ENCODE data around the gene CGB1.
"Not testable (repeated sequence)": the region's sequence is repeated elsewhere in the genome, so short reads cannot be mapped to it uniquely, and the experiment has no call there.

CGB1 gene

GRCh38 chr19:49056101-49056901 lies 19.6 kb upstream of the CGB1 start:
- peaks cover 71% of the 10 kb centered on the region for H3K27me3 ChIP-seq

DNA sequence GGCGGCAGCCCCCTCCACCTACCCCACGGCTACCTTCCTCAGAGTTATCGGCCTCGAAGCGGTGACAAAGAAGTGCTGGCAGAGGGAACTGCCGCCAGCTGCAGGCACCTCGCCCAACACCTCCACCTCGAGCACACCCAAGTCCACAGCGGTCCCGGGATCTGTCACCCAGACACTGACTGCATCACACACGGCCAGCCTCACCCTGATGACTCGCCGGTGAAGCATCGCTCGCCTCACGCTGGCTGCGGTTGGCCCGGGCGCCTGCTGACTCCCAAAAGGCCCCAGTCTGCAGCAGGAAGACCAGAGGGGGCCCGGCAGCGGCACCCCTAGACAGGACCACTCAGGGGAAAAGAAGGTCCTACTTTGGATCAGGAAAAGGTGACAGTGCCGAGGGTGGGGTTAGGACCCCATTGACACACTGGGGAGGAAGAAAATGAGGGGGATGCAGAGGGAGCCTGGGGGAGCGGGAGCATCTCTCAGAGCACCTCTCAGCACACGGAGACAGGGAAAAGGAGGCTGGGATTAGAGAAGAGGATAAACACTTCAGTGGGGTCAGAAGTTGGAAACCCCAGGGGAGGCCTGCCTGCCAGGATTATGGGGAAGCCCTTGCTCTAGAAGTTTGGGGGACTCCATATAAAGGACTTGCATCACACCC lies 13.8 kb upstream of the CGB1 start:
- not testable (repeated sequence) for H3K27ac ChIP-seq; H3K4me1 ChIP-seq (ENCODE audit: control insufficient read depth in 1 of 2, insufficient read depth in 1 of 2, low read depth in 1 of 2, low read length in 1 of 2); H3K4me3 ChIP-seq (ENCODE audit: low read depth in 1 of 2, low read length in 1 of 2); H3K9me3 ChIP-seq; H3K36me3 ChIP-seq
- peaks cover 13% of the 10 kb centered on the region for H3K27me3 ChIP-seq

More at GRCh38 chr19:49056101-49056901, 19.6 kb upstream of the CGB1 start:
- TF ChIP-seq, protein P1, sequence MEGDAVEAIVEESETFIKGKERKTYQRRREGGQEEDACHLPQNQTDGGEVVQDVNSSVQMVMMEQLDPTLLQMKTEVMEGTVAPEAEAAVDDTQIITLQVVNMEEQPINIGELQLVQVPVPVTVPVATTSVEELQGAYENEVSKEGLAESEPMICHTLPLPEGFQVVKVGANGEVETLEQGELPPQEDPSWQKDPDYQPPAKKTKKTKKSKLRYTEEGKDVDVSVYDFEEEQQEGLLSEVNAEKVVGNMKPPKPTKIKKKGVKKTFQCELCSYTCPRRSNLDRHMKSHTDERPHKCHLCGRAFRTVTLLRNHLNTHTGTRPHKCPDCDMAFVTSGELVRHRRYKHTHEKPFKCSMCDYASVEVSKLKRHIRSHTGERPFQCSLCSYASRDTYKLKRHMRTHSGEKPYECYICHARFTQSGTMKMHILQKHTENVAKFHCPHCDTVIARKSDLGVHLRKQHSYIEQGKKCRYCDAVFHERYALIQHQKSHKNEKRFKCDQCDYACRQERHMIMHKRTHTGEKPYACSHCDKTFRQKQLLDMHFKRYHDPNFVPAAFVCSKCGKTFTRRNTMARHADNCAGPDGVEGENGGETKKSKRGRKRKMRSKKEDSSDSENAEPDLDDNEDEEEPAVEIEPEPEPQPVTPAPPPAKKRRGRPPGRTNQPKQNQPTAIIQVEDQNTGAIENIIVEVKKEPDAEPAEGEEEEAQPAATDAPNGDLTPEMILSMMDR (IDR thresholded peaks at IDR 0.05), result no peak
- H3K36me3 ChIP-seq, result no peaks in the 10 kb centered on the region
- no peaks in the 10 kb centered on the region for H3K9me3 ChIP-seq
- peaks cover 18 to 21% of the 10 kb centered on the region in 2 experiments for H3K4me1 ChIP-seq (ENCODE audit: control insufficient read depth in 1 of 2, insufficient read depth in 1 of 2, low read depth in 1 of 2, low read length in 1 of 2)
- H3K4me3 ChIP-seq (ENCODE audit: low read depth in 1 of 2, low read length in 1 of 2), result peak overlapping the region; percentile 32 to 62
- H3K27ac ChIP-seq, result no peak overlapping the region

DNA sequence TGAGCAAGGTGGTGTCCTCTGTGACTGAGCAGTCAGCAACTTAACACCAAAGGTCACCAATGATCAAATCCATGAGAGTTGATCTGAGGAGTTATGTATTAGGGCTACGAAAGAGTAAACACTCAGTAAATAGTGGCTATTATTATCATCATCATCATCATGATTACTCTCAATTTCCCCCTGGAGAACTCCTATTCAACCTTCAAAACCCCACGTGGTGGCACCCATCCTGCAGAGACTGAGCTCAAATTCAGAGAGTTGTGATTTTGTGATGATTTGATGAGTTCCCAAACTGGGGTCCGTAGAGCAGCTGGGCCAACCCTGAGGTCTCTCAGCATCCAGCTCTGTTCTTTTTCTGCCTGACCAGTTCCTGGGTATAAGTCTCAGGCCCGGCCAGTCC lies 13.1 kb upstream of the CGB1 start:
- not testable (repeated sequence) for H3K36me3 ChIP-seq; H3K27me3 ChIP-seq; H3K4me1 ChIP-seq (ENCODE audit: control insufficient read depth in 1 of 2, insufficient read depth in 1 of 2, low read depth in 1 of 2, low read length in 1 of 2); H3K27ac ChIP-seq; H3K9me3 ChIP-seq; H3K4me3 ChIP-seq (ENCODE audit: low read depth in 1 of 2, low read length in 1 of 2)

GRCh38 chr19:49049011-49049410 lies 12.3 kb upstream of the CGB1 start, which contains the start of gene CGB8:
Gene CGB8, minus strand, starts transcription at chr19:49049111. Its CDS starts 372 bp downstream, at chr19:49048739.
- not testable (repeated sequence) for H3K9me3 ChIP-seq; H3K4me1 ChIP-seq (ENCODE audit: control insufficient read depth in 1 of 2, insufficient read depth in 1 of 2, low read depth in 1 of 2, low read length in 1 of 2); H3K27me3 ChIP-seq; H3K36me3 ChIP-seq; H3K27ac ChIP-seq; H3K4me3 ChIP-seq (ENCODE audit: low read depth in 1 of 2, low read length in 1 of 2)

DNA sequence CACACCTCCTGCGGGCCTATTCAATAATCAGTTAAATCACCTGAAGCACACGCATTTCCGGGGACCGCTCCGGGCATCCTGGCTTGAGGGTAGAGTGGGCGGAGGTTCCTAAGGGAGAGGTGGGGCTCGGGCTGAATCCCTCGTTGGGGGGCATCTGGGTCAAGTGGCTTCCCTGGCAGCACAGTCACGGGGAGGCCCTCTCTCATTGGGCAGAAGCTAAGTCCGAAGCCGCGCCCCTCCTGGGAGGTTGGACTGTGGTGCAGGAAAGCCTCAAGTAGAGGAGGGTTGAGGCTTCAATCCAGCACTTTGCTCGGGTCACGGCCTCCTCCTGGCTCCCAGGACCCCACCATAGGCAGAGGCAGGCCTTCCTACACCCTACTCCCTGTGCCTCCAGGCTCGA lies 6.9 kb upstream of the CGB1 start, which contains the start of gene CGB5:
TSS of gene CGB5 (plus strand) at position 301 of the 400 bp plus-strand sequence. CDS start 362 bp downstream, outside the sequence.
- H3K36me3 ChIP-seq; H3K4me3 ChIP-seq (ENCODE audit: low read depth in 1 of 2, low read length in 1 of 2); H3K27ac ChIP-seq; H3K4me1 ChIP-seq (ENCODE audit: control insufficient read depth in 1 of 2, insufficient read depth in 1 of 2, low read depth in 1 of 2, low read length in 1 of 2); H3K9me3 ChIP-seq; H3K27me3 ChIP-seq: not testable (repeated sequence)

- H3K27ac ChIP-seq; H3K27me3 ChIP-seq; H3K9me3 ChIP-seq; H3K36me3 ChIP-seq; H3K4me3 ChIP-seq (ENCODE audit: low read depth in 1 of 2, low read length in 1 of 2); H3K4me1 ChIP-seq (ENCODE audit: control insufficient read depth in 1 of 2, insufficient read depth in 1 of 2, low read depth in 1 of 2, low read length in 1 of 2): not testable (repeated sequence)
Measured at GRCh38 chr19:49042666-49043065, 6.0 kb upstream of the CGB1 start.

- Histone ChIP-seq H3K27ac (no peak overlapping the region), H3K9me3 (no peaks in the 10 kb centered on the region), H3K27me3 (no peaks in the 10 kb centered on the region), H3K4me3 (ENCODE audit: low read depth in 1 of 2, low read length in 1 of 2) (no peak overlapping the region), H3K4me1 (ENCODE audit: control insufficient read depth in 1 of 2, insufficient read depth in 1 of 2, low read depth in 1 of 2, low read length in 1 of 2) (no peaks in the 10 kb centered on the region), H3K36me3 (no peaks in the 10 kb centered on the region)
- TF ChIP-seq, protein P1 (IDR thresholded peaks at IDR 0.05), result no peak
Measured at GRCh38 chr19:49042177-49042576, 5.5 kb upstream of the CGB1 start.

GRCh38 chr19:49039736-49040135 lies 3.0 kb upstream of the CGB1 start:
- not testable (repeated sequence) for H3K27me3 ChIP-seq; H3K4me1 ChIP-seq (ENCODE audit: control insufficient read depth in 1 of 2, insufficient read depth in 1 of 2, low read depth in 1 of 2, low read length in 1 of 2); H3K27ac ChIP-seq; H3K4me3 ChIP-seq (ENCODE audit: low read depth in 1 of 2, low read length in 1 of 2); H3K9me3 ChIP-seq; H3K36me3 ChIP-seq

DNA sequence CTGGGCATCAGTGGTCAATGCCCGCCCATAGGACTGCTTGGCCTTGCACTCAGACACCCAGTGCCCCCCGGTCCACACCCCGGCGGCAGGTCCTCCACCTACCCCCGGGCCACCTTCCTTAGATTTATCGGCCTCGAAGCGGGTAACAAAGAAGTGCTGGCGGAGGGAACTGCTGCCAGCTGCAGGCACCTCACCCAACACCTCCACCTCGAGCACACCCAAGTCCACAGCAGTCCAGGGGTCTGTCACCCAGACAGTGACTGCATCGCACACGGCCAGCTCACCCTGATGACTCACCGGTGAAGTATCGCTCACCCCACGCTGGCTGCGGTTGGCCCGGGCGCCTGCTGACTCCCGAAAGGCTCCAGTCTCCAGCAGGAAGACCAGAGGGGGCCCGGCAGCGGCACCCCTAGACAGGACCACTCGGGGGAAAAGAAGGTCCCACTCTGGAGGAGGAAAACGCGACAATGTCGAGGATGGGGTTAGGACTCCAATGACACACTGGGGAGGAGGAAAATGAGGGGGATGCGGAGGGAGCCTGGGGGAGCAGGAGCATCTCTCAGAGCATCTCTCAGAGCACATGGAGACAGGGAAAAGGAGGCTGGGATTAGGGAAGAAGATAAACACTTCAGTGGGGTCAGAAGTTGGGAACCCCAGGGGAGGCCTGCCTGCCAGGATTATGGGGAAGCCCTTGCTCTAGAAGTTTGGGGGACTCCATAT lies 2.0 kb upstream of the CGB1 start:
- not testable (repeated sequence) for H3K36me3 ChIP-seq; H3K27ac ChIP-seq; H3K4me3 ChIP-seq (ENCODE audit: low read depth in 1 of 2, low read length in 1 of 2); H3K4me1 ChIP-seq (ENCODE audit: control insufficient read depth in 1 of 2, insufficient read depth in 1 of 2, low read depth in 1 of 2, low read length in 1 of 2); H3K27me3 ChIP-seq; H3K9me3 ChIP-seq

DNA sequence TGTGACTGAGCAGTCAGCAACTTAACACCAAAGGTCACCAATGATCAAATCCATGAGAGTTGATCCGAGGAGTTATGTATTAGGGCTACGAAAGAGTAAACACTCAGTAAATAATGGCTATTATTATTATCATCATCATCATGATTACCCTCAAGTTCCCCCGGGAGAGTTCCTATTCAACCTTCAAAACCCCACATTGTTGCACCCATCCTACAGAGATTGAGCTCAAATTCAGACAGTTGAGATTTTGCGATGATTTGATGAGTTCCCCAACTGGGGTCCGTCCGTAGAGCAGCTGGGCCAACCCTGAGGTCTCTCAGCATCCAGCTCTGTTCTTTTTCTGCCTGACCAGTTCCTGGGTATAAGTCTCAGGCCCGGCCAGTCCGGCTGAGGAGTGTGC lies 1.4 kb upstream of the CGB1 start:
- H3K27ac ChIP-seq; H3K9me3 ChIP-seq; H3K4me1 ChIP-seq (ENCODE audit: control insufficient read depth in 1 of 2, insufficient read depth in 1 of 2, low read depth in 1 of 2, low read length in 1 of 2); H3K27me3 ChIP-seq; H3K4me3 ChIP-seq (ENCODE audit: low read depth in 1 of 2, low read length in 1 of 2); H3K36me3 ChIP-seq: not testable (repeated sequence)

GRCh38 chr19:49031642-49032301 lies 4.9 kb downstream of the CGB1 start, which contains the start of gene CGB2:
Gene CGB2, plus strand, starts transcription at chr19:49031890. Its CDS starts 206 bp downstream, at chr19:49032096.
- H3K36me3 ChIP-seq; H3K9me3 ChIP-seq; H3K4me3 ChIP-seq (ENCODE audit: low read depth in 1 of 2, low read length in 1 of 2); H3K4me1 ChIP-seq (ENCODE audit: control insufficient read depth in 1 of 2, insufficient read depth in 1 of 2, low read depth in 1 of 2, low read length in 1 of 2); H3K27ac ChIP-seq; H3K27me3 ChIP-seq: not testable (repeated sequence)

All from neutrophil (primary cell).